ENCODE measurements around the gene RBCK1. TPM values are rescaled to one million over a fixed set of nuclear protein-coding genes. Genes with fewer than 3 reads are reported as not detected.
A peak's percentile ranks its signal among the peaks of the same experiment; 100 is the strongest.

The RBCK1 gene
- total RNA-seq, 4 donors from 2014 or later = 57.9 to 86.3 (median 64.6) TPM

GRCh38 chr20:458776-459175 is 50.7 kb downstream of the RBCK1 start:
- H3K27me3 ChIP-seq = no peaks in the 10 kb centered on the region
- peak overlapping the region in 1 of 2 donors; percentile 2 for H3K27ac ChIP-seq
- H3K4me1 ChIP-seq = peaks cover 0 to 8% of the 10 kb centered on the region in 2 donors
- no peak for DNase-seq
- no peak overlapping the region for H3K4me3 ChIP-seq
- TF ChIP-seq POLR2A (IDR thresholded peaks at IDR 0.05) (no peak), CTCF (IDR thresholded peaks at IDR 0.05) (no peak)
- H3K36me3 ChIP-seq = no peaks in the 10 kb centered on the region
- intact Hi-C loops (cut with DNase I; ENCODE audit: low total_unique reads) = no loop called here
- no peaks in the 10 kb centered on the region for H3K9me3 ChIP-seq

- Histone ChIP-seq H3K27me3 (no peaks in the 10 kb centered on the region), H3K4me3 (no peak overlapping the region), H3K9me3 (no peaks in the 10 kb centered on the region), H3K27ac (no peak overlapping the region), H3K4me1 (peaks cover 0 to 8% of the 10 kb centered on the region in 2 donors), H3K36me3 (no peaks in the 10 kb centered on the region)
- no peak for DNase-seq
- TF ChIP-seq CTCF (IDR thresholded peaks at IDR 0.05) (no peak), POLR2A (IDR thresholded peaks at IDR 0.05) (no peak)
- intact Hi-C loops (cut with DNase I; ENCODE audit: low total_unique reads) = no loop called here
Measured at GRCh38 chr20:460180-460579, 52.1 kb downstream of the RBCK1 start.

GRCh38 chr20:460707-461106 is 52.6 kb downstream of the RBCK1 start:
- Histone ChIP-seq H3K9me3 (no peaks in the 10 kb centered on the region), H3K4me1 (peaks cover 0 to 8% of the 10 kb centered on the region in 2 donors), H3K36me3 (no peaks in the 10 kb centered on the region), H3K27me3 (no peaks in the 10 kb centered on the region), H3K27ac (no peak overlapping the region), H3K4me3 (peak overlapping the region in 1 of 2 donors; percentile 55)
- no peak for TF ChIP-seq CTCF (IDR thresholded peaks at IDR 0.05)
- no peak for TF ChIP-seq POLR2A (IDR thresholded peaks at IDR 0.05)
- DNase-seq = no peak
- intact Hi-C loops (cut with DNase I; ENCODE audit: low total_unique reads) = no loop called here

- Histone ChIP-seq H3K27me3 (no peaks in the 10 kb centered on the region), H3K9me3 (no peaks in the 10 kb centered on the region), H3K36me3 (no peaks in the 10 kb centered on the region), H3K27ac (peak overlapping the region; percentile 91 to 96), H3K4me3 (peak overlapping the region; percentile 55 to 85), H3K4me1 (peaks cover 0 to 8% of the 10 kb centered on the region in 2 donors)
- intact Hi-C loops (cut with DNase I; ENCODE audit: low total_unique reads) = no loop called here
- DNase-seq = peak; percentile 41 to 53
- TF ChIP-seq CTCF (IDR thresholded peaks at IDR 0.05) (no peak), POLR2A (IDR thresholded peaks at IDR 0.05) (no peak)
Measured at GRCh38 chr20:461254-462198, 53.4 kb downstream of the RBCK1 start.
